ENCODE measurements around the gene NREP. TPM values are rescaled to one million over a fixed set of nuclear protein-coding genes. Genes with fewer than 3 reads are reported as not detected.
A peak's percentile ranks its signal among the peaks of the same experiment; 100 is the strongest.

Gene NREP
- total and polyA plus RNA-seq, 2 experiments from 2014 or later: 1,282 to 1,415 TPM

DNA sequence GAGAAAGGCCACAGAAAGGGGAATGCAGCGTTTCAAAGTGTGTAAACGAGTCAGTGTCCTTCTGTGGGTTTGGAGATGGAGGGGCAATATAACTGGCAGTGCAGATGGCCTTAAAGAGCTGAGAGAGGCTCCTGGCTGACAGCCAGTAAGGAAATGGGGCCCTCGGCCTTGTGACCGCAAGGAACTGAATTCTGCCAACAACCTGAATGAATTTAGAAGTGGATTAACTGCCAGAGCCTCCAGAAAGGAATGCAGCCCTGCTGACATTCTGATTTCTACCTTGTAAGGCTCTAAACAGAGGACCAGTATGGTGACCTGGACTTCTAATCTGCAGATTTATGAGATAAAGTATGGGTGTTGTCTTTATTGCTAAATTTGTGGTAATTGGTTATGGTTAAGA is 17.5 kb upstream of the NREP start:
- in situ Hi-C loops (cut with MboI): no loop called here
- Histone ChIP-seq H3K4me3 (no peak overlapping the region), H3K9me2 (ENCODE audit: insufficient read depth) (no peaks in the 10 kb centered on the region), H3K9ac (no peak overlapping the region), H3F3A (ENCODE audit: insufficient read depth) (no peaks in the 10 kb centered on the region), H3K27ac (no peak overlapping the region), H3K9me3 (ENCODE audit: low read depth) (no peaks in the 10 kb centered on the region), H3K4me2 (ENCODE audit: unreplicated experiment) (peak overlapping the region; percentile 14), H3K36me3 (ENCODE audit: low read depth) (no peaks in the 10 kb centered on the region), H2AFZ (no peak overlapping the region), H3K27me3 (replicated peaks; ENCODE audit: insufficient read depth) (no peaks in the 10 kb centered on the region), H3K4me1 (ENCODE audit: insufficient read depth) (0 out of 2 replicates have a peak, but pooled peaks cover 10% of the 10 kb centered on the region), H3K79me2 (ENCODE audit: insufficient read depth) (no peaks in the 10 kb centered on the region), H4K20me1 (ENCODE audit: insufficient read depth) (no peaks in the 10 kb centered on the region)
- TF ChIP-seq EZH2 (IDR thresholded peaks at IDR 0.05; ENCODE audit: insufficient read depth, poor library complexity, severe bottlenecking) (no peak), EZH2phosphoT487 (IDR thresholded peaks at IDR 0.05; ENCODE audit: insufficient read depth, low read depth) (no peak)
- DNase-seq: no peak
- WGBS, 2 experiments (ENCODE audit: low coverage in 1 of 2, low lambda C conversion rate in 2 of 2, missing lambda C conversion rate in 2 of 2): 35 to 40% methylated on average over 4 of the region's 4 CpGs

DNA sequence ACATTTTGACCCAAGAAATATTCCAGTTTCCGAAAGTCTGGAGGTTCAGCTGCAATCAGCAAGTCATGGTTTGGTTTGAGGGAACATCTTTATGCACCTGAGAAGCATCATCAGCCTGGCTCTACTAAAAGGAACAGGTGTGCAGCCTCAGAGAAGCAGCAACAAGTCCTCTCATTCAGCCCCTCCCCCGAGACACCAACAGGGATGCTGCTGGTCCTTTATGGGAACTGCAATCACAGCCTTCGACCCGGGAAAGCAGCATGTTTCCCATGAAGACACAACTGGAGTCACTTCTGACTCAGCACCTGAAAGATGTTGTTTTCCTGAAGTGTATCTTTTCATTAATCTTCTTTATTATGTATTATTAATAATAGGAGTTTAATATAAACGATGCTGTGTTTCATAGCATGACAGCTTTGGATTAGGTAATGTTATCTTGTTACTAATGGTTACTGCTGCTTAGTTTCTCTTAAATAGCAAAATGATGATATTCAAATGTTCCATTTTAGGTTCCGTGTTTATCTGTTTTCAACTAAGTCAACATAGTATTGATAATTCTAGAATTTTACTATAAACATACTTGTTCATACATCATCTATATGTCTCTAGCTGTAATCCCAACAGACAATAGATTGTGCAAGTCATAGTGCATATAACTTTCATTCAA is 15.6 kb upstream of the NREP start:
- Histone ChIP-seq H2AFZ (no peak overlapping the region), H3K27ac (no peak overlapping the region), H3K27me3 (replicated peaks; ENCODE audit: insufficient read depth) (no peaks in the 10 kb centered on the region), H3K79me2 (ENCODE audit: insufficient read depth) (no peaks in the 10 kb centered on the region), H3K4me1 (ENCODE audit: insufficient read depth) (0 out of 2 replicates have a peak, but pooled peaks cover 10% of the 10 kb centered on the region), H3K4me2 (ENCODE audit: unreplicated experiment) (no peak overlapping the region), H3F3A (ENCODE audit: insufficient read depth) (no peaks in the 10 kb centered on the region), H3K9me2 (ENCODE audit: insufficient read depth) (no peaks in the 10 kb centered on the region), H3K36me3 (ENCODE audit: low read depth) (no peaks in the 10 kb centered on the region), H3K9me3 (ENCODE audit: low read depth) (no peaks in the 10 kb centered on the region), H4K20me1 (ENCODE audit: insufficient read depth) (no peaks in the 10 kb centered on the region), H3K4me3 (no peak overlapping the region), H3K9ac (no peak overlapping the region)
- in situ Hi-C loops (cut with MboI): no loop called here
- no peak for TF ChIP-seq EZH2phosphoT487 (IDR thresholded peaks at IDR 0.05; ENCODE audit: insufficient read depth, low read depth)
- no peak for TF ChIP-seq EZH2 (IDR thresholded peaks at IDR 0.05; ENCODE audit: insufficient read depth, poor library complexity, severe bottlenecking)
- peak; percentile 58 for DNase-seq
- WGBS, 2 experiments (ENCODE audit: low coverage in 1 of 2, low lambda C conversion rate in 2 of 2, missing lambda C conversion rate in 2 of 2): 44 to 52% methylated on average over 6 of the region's 6 CpGs

- DNase-seq: no peak
- H3K9me2 ChIP-seq (ENCODE audit: insufficient read depth): no peaks in the 10 kb centered on the region
- H4K20me1 ChIP-seq (ENCODE audit: insufficient read depth): no peaks in the 10 kb centered on the region
- H3K4me2 ChIP-seq (ENCODE audit: unreplicated experiment): no peak overlapping the region
- in situ Hi-C loops (cut with MboI): no loop called here
- TF ChIP-seq EZH2phosphoT487 (IDR thresholded peaks at IDR 0.05; ENCODE audit: insufficient read depth, low read depth) (no peak), EZH2 (IDR thresholded peaks at IDR 0.05; ENCODE audit: insufficient read depth, poor library complexity, severe bottlenecking) (no peak)
- H3K4me1 ChIP-seq (ENCODE audit: insufficient read depth): peaks cover 10% of the 10 kb centered on the region
- no peaks in the 10 kb centered on the region for H3K27me3 ChIP-seq (replicated peaks; ENCODE audit: insufficient read depth)
- no peaks in the 10 kb centered on the region for H3K79me2 ChIP-seq (ENCODE audit: insufficient read depth)
- no peaks in the 10 kb centered on the region for H3F3A ChIP-seq (ENCODE audit: insufficient read depth)
- no peak overlapping the region for H2AFZ ChIP-seq
- no peak overlapping the region for H3K27ac ChIP-seq
- WGBS, 2 experiments (ENCODE audit: low coverage in 1 of 2, low lambda C conversion rate in 2 of 2, missing lambda C conversion rate in 2 of 2): 94 to 99% methylated on average over 4 of the region's 4 CpGs
- no peaks in the 10 kb centered on the region for H3K9me3 ChIP-seq (ENCODE audit: low read depth)
- H3K9ac ChIP-seq: no peak overlapping the region
- H3K4me3 ChIP-seq: no peak overlapping the region
- H3K36me3 ChIP-seq (ENCODE audit: low read depth): no peaks in the 10 kb centered on the region
These were observed 12.5 kb upstream of the NREP start for GRCh38 chr5:111769541-111769940.

- no peaks in the 10 kb centered on the region for H3K9me2 ChIP-seq (ENCODE audit: insufficient read depth)
- H3K79me2 ChIP-seq (ENCODE audit: insufficient read depth): no peaks in the 10 kb centered on the region
- DNase-seq: no peak
- TF ChIP-seq EZH2 (IDR thresholded peaks at IDR 0.05; ENCODE audit: insufficient read depth, poor library complexity, severe bottlenecking) (no peak), EZH2phosphoT487 (IDR thresholded peaks at IDR 0.05; ENCODE audit: insufficient read depth, low read depth) (no peak)
- H3K4me2 ChIP-seq (ENCODE audit: unreplicated experiment): no peak overlapping the region
- no peaks in the 10 kb centered on the region for H4K20me1 ChIP-seq (ENCODE audit: insufficient read depth)
- in situ Hi-C loops (cut with MboI): no loop called here
- H3K9me3 ChIP-seq (ENCODE audit: low read depth): no peaks in the 10 kb centered on the region
- H3K27ac ChIP-seq: no peak overlapping the region
- no peak overlapping the region for H3K9ac ChIP-seq
- H3K27me3 ChIP-seq (replicated peaks; ENCODE audit: insufficient read depth): no peaks in the 10 kb centered on the region
- H2AFZ ChIP-seq: peak overlapping the region; percentile 48
- H3K4me3 ChIP-seq: no peak overlapping the region
- WGBS, 2 experiments (ENCODE audit: low coverage in 1 of 2, low lambda C conversion rate in 2 of 2, missing lambda C conversion rate in 2 of 2): 72 to 79% methylated on average over 8 of the region's 8 CpGs
- no peaks in the 10 kb centered on the region for H3K36me3 ChIP-seq (ENCODE audit: low read depth)
- no peaks in the 10 kb centered on the region for H3F3A ChIP-seq (ENCODE audit: insufficient read depth)
- peaks cover 6% of the 10 kb centered on the region for H3K4me1 ChIP-seq (ENCODE audit: insufficient read depth)
These were observed 8.9 kb upstream of the NREP start for GRCh38 chr5:111765613-111766571.
